ENCODE data around the gene ACAN.

Gene ACAN

GRCh38 chr15:88803920-88804247 is 648 bp downstream of the ACAN start:
- no peak for DNase-seq (ENCODE audit: low read depth, low spot score)
- in situ Hi-C loops (cut with HindIII; ENCODE audit: low sequenced_read_pairs): no loop called here
- H3K4me3 ChIP-seq (ENCODE audit: low read depth, low read length): no peak overlapping the region

GRCh38 chr15:88804257-88804656 is 1.0 kb downstream of the ACAN start:
- H3K4me3 ChIP-seq (ENCODE audit: low read depth, low read length): no peak overlapping the region
- no peak for DNase-seq (ENCODE audit: low read depth, low spot score)
- no peak for TF ChIP-seq CTCF (IDR thresholded peaks at IDR 0.05; ENCODE audit: low read depth, low read length)
- in situ Hi-C loops (cut with HindIII; ENCODE audit: low sequenced_read_pairs): no loop called here

More at GRCh38 chr15:88803920-88804247, 648 bp downstream of the ACAN start:
- TF ChIP-seq CTCF (IDR thresholded peaks at IDR 0.05; ENCODE audit: low read depth, low read length): no peak

DNA sequence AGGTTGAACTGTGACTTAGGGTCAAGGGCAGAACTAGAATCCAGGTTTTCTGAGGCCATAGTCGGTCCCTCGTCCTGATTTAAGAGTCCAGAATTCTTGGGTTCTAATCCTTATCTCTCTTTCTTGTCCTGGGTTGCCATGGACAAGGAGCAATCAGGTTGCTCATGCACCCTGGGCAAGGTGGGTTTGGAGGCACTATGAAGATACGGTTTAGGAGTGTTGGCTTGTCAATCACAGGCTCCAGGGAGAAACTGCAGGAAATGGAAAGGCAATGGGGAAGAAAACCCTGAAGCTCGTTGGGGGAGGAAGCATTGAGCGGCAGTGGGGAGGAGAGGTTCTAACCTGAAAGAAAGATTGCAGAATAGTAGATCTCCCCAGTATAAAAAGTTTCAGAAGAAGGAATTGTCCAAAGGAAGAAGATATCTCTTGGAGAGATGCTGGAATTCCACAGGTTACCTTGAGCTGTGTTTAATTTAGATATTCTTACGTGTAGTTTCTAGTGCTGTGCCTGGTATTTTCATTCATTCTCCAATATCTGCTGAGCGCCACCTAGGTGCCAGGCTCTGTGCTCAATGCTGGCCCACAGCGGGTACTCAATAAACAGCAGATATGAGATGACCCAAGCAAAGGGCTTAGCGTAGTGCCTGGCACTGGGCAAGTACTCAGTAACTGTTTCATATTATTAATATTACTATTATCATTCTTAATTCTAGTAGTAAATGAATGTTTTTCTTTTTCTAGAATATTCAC is 2.0 kb downstream of the ACAN start:
- no peak for DNase-seq (ENCODE audit: low read depth, low spot score)
- no peak overlapping the region for H3K4me3 ChIP-seq (ENCODE audit: low read depth, low read length)
- in situ Hi-C loops (cut with HindIII; ENCODE audit: low sequenced_read_pairs): no loop called here

GRCh38 chr15:88810446-88810845 is 7.2 kb downstream of the ACAN start:
- TF ChIP-seq CTCF (IDR thresholded peaks at IDR 0.05; ENCODE audit: low read depth, low read length): no peak
- in situ Hi-C loops (cut with HindIII; ENCODE audit: low sequenced_read_pairs): no loop called here
- DNase-seq (ENCODE audit: low read depth, low spot score): no peak

More for the DNA sequence above, 2.0 kb downstream of the ACAN start:
- TF ChIP-seq CTCF (IDR thresholded peaks at IDR 0.05; ENCODE audit: low read depth, low read length): no peak

DNA sequence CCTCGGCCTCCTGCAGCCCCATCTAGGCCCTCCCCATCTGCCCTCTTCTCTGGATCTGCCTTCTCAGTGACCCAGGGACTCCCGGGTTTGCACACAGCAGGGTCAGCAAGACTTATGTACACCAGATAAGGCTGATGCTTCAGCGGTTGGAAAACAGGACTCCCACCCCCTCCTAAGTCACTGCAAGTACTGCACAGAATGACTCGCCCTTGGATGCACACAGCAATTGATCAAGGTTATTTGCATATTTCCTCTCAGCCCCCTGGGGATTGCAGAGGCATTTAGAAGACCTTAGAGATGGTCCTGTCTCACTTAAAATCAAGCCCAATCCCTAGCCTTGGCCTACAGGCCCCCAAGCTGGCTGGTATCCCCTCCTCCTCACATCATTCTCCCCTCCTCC is 8.9 kb downstream of the ACAN start:
- in situ Hi-C loops (cut with HindIII; ENCODE audit: low sequenced_read_pairs): no loop called here
- no peak for DNase-seq (ENCODE audit: low read depth, low spot score)
- no peak overlapping the region for H3K4me3 ChIP-seq (ENCODE audit: low read depth, low read length)
- no peak for TF ChIP-seq CTCF (IDR thresholded peaks at IDR 0.05; ENCODE audit: low read depth, low read length)

More at GRCh38 chr15:88810446-88810845, 7.2 kb downstream of the ACAN start:
- H3K4me3 ChIP-seq (ENCODE audit: low read depth, low read length): no peak overlapping the region

DNA sequence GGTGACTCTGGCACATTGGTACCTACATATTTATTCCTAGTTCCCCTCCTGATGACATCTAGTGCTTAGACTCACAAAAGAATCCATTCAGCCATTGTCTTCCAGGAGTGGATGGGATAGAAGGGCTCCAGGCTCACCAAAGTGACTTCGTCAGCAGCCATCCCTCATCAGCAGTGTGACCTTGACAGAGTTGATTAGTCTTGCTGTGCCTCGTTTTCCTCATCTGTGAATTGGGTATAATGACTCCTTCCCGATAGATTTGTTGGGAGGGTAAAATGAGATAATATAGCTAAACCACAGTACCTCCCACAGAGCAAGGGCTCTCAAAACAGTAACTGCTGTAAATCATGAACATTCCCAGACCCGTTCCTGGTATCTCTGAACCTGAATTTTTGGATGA is 10.7 kb downstream of the ACAN start:
- DNase-seq (ENCODE audit: low read depth, low spot score): no peak
- in situ Hi-C loops (cut with HindIII; ENCODE audit: low sequenced_read_pairs): no loop called here
- no peak for TF ChIP-seq CTCF (IDR thresholded peaks at IDR 0.05; ENCODE audit: low read depth, low read length)
- H3K4me3 ChIP-seq (ENCODE audit: low read depth, low read length): no peak overlapping the region

All from astrocyte of the spinal cord (primary cell).